Measurements from ENCODE around the gene CALB2. TPM values are rescaled to one million over a fixed set of nuclear protein-coding genes. Genes with fewer than 3 reads are reported as not detected.

Gene CALB2
- total and polyA plus RNA-seq, 2 of the 13 experiments (the other 11 are each of a cell fraction or from before 2014, with no cell fraction given): 0.37 to 0.40 TPM

- 0 out of 2 replicates have a peak, but pooled peaks have one; percentile 9 for TF ChIP-seq KIAA2018 (CRISPR knock-in tag; IDR thresholded peaks at IDR 0.05; ENCODE audit: borderline replicate concordance)
- TF ChIP-seq CEBPB (IDR thresholded peaks at IDR 0.05; ENCODE audit: borderline replicate concordance, low read depth, low read length): 0 out of 2 replicates have a peak, but pooled peaks have one; percentile 13
- TF ChIP-seq MAFG (CRISPR knock-in tag; IDR thresholded peaks at IDR 0.05): no peak
- TF ChIP-seq ZNF629 (CRISPR knock-in tag; conservative IDR thresholded peaks at IDR 0.05): no peak; the same call in 1 of the 2 replicates
- no peak for TF ChIP-seq SOX13 (IDR thresholded peaks at IDR 0.05)
- TF ChIP-seq SOX13 (CRISPR knock-in tag; conservative IDR thresholded peaks at IDR 0.05 in 1 of 2, IDR thresholded peaks at IDR 0.05 in 1 of 2): peak in 1 of 2 experiments; percentile 82; a peak in 1 of 4 replicates
- TF ChIP-seq HNRNPL (IDR thresholded peaks at IDR 0.05; ENCODE audit: low read depth, low read length): 0 out of 2 replicates have a peak, but pooled peaks have one; percentile 56
- no peak for TF ChIP-seq ZNF83 (CRISPR knock-in tag; IDR thresholded peaks at IDR 0.05; ENCODE audit: borderline replicate concordance)
- 0 out of 2 replicates have a peak, but pooled peaks have one; percentile 18 for TF ChIP-seq THAP8 (CRISPR knock-in tag; IDR thresholded peaks at IDR 0.05; ENCODE audit: borderline replicate concordance)
- TF ChIP-seq MLXIP (CRISPR knock-in tag; IDR thresholded peaks at IDR 0.05; ENCODE audit: borderline replicate concordance): 0 out of 2 replicates have a peak, but pooled peaks have one; percentile 26
- TF ChIP-seq KDM4B (CRISPR knock-in tag; IDR thresholded peaks at IDR 0.05): no peak
- peak; percentile 99 for TF ChIP-seq SSRP1 (CRISPR knock-in tag; IDR thresholded peaks at IDR 0.05)
- TF ChIP-seq ZBTB7A (CRISPR knock-in tag; IDR thresholded peaks at IDR 0.05): 0 out of 2 replicates have a peak, but pooled peaks have one; percentile 5
These were observed 68.5 kb downstream of the CALB2 start (continued) for GRCh38 chr16:71426880-71427615.
